ENCODE results near the gene DCLRE1B.

DCLRE1B gene

DNA sequence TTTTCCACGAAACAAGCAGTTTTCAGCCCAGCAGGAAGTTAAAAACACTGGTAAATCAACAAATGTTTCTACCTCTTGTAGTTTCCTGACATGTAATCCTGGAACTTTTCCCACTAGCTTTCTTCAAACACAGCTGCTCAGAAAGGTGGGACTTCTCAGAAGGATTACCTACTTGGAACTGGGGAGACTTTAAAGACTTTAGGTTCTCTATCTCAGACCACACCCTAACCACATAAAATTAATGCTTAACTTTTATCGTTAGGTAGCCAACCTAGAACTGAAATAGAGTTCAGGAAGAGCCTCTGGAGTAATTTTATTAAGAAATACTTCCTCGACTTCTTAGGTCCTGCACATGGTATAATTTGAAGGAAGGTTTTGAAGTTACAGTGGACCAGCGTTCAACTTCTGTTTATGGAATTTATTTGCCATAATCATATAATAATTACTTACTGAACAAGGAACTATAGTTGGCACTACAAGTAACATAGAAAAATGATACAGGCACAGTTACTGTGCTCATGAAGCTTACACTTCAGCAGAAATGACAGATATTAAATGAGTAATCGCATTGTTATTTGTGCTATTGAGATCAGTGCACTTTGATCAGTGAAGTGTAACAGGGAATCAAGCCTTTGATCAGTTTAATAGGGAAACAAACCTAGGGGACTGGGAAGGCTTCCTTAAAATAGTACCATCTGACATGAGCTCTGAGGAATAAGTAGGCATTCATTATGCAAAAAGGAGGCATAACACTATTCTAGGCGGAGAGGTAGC is 17.5 kb upstream of the DCLRE1B start, which contains the start of gene BCL2L15:
TSS of gene BCL2L15 (minus strand) at position 180 of the 774 bp plus-strand sequence. CDS start 206 bp downstream, outside the sequence.
- DNase-seq (ENCODE audit: low read depth), result no peak

DNA sequence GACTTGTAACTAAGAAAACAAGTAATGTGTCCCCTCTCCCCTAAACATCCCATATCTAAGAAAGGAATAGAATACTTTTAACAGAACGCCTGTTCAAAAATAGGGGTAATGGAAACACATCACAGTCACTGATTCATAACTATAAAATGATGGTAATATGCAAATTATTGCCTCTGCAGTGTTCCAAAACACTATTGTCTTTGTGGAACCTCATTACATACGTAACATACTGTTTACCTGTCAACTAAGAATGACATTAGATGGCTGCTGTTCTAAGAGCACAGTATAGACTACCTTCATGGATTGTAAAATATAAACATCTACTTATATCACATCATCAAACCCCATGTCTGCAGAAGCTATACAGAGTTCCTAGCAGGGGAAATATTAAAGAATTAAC is 14.3 kb upstream of the DCLRE1B start:
- DNase-seq (ENCODE audit: low read depth), result no peak

DNA sequence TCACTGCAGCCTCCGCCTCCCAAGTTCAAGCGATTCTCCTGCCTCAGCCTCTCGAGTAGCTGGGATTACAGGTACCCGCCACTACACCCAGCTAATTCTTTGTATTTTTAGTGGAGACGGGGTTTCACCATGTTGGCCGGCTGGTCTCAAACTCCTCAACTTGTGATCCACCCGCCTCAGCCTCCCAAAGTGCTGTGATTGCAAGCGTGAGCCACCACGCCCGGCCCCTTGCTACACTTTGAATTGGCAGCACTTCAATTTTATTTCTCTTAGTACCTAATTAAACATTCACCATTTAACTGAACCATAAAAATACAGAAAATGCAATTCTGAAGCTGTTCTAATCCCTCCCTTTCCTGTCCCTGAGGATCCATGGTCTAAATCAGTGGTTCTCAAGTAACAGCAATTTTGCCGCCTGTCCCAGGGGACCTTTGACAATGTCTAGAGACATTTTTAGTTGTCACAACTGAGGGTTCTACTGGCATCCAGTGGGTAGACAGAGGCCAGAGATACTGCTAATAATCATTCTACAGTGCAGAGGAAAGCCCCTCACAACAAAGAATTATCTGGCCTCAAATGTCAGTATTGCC is 13.4 kb upstream of the DCLRE1B start:
- DNase-seq (ENCODE audit: low read depth), result no peak

DNA sequence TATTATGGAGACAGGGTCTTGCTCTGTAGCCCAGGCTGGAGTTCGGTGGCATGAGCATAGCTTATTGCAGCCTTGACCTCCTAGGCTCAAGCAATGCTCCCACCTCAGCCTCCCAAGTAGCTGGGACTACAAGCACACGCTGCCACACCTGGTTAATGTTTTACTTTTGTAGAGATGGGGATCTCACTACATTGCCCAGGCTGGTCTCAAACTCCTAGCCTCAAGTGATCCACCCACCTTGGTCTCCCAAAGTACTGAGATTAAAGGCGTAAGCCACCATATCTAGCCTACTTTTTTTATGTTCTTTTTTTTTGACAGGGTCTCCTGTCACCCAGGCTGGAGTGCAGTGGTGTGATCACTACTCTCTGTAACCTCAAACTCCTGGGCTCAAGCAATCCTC is 11.9 kb upstream of the DCLRE1B start:
- DNase-seq (ENCODE audit: low read depth), result no peak

DNA sequence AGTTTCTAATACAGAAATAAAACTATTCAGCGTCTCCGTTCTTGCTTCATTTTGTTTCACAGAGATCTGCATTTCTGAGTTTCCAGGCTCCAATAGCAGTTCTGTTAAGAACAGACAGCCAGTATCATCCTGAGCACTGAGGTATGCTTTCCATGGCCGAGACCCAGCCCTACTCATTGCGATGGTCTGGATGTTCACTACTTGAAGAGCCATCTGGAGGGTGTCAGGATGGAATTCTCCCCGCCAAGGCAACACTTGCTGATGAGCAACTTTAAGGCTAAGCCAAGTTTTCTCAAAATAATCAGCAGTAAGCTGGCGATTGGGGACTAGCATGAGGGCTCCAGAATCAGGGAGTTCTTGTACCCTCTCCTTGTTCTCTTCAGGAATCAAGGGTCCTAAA is 10.0 kb upstream of the DCLRE1B start:
- no peak for DNase-seq (ENCODE audit: low read depth)

DNA sequence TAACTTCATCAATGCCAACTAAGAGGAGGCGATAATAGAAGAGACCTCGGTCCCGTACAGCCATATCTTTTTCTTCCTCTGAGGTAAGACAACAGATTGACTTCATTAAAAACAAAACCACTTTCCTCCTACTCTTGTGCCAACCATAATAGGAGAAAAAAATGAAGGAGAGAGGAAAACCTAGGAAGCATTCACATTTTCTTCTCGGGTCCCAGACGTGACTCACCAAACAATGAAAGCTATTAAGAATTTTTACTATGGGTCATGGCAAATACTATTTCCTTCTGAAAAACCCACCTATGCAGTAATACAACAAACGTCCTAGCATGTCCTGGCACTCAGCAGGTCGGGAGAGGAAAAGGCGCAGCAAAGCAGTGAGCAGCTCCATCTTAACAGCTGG is 9.2 kb upstream of the DCLRE1B start:
- no peak for DNase-seq (ENCODE audit: low read depth)

DNA sequence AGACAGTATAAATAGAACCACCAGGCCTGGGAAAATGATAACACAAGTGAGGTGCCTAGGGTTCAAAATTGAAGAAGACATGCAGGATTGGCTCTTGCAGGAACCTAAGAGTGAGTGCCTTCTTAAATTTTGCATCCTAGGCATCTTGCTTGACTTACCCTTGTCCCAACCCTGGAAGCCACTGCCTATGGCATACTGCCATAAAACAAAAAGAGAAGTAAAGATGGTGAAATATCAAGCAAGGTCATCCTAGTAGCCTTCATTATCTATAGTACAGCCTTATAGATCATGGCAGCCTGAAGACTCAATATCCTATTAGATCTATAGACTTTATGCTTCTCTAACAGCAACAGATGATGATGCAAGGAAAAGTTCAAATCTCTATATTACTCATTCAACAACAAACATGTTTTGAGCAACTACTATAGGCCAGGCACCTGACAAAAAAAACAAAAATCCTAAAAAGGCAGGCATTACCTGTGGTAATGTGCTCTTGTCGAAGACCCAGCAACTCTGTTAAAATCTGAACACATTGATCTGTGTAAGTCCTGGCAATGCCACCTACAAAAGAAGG is 6.8 kb upstream of the DCLRE1B start:
- no peak for DNase-seq (ENCODE audit: low read depth)

DNA sequence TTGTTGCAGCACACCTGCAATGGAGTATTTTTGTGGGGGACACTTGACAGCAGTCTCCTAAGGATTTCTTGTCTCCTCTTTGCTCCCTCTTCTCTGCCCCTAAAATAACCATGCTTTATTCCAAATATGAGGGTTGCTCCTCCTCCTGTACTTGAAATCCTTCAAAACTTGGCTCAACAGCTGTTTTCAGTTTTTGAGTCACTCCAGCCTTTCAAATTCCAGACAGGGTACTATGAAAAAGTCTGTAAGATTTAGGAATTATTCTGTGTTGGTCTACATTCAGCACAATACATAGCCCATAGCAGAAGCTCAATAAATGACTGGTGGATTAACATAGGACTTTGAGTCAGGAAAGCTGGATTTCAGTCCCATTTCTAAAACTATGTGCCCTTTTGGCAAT is 6.0 kb upstream of the DCLRE1B start:
- no peak for DNase-seq (ENCODE audit: low read depth)

DNA sequence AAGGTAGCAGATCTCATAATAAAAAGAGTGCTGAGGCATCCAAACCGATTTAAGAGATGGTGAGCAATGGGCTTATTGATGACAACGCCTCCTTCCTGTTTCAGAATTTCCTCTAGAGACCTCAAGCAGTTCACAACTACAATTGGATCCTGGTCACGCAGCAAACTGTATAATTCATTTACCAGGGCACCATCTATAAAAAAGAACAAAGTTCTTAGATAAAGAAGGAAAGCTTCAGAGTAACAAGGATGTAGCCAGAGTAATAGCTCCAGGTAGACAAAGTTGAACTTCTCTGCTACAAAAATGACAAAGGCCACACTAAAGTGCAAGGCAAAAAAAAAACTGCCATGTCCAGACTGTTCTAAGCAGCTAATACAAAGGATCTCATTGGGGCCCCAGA is 3.9 kb upstream of the DCLRE1B start:
- DNase-seq (ENCODE audit: low read depth), result no peak

DNA sequence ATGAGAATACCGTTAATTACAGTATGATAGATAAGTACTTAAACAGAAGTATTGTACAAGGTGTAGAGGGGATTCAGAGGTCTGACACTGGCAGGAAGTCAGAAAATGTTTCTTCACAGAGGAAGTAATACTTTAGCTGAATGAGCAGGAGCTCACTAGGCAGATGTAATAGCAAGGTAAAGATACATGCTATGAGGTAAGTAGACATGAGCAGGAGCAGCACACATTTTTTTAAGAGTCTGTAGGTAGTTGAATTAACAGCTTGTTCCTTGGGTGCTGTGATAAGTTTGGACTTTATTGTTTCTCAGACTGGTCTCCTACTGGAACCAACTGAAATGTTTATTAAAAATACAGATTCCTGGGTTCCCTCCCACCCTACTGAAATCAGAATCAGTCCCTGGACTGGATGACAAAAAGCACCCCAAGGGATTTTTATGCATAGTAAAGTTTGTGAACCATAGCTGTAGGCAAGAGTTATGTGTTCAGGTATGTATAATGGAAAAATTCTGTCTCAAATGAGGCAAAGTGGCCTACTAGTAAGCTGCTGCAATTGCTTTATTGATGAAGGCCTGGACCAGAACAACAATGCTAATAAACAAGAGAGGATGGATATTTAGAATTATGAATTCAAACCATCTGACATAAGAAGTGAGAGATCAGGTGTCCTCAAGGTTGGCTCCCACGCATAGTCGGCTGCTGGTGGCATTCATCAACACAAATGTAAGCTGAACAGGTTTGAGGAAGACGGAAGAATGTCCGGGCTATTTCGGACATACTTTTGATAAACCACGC is 1.4 kb upstream of the DCLRE1B start:
- no peak for DNase-seq (ENCODE audit: low read depth)

DNA sequence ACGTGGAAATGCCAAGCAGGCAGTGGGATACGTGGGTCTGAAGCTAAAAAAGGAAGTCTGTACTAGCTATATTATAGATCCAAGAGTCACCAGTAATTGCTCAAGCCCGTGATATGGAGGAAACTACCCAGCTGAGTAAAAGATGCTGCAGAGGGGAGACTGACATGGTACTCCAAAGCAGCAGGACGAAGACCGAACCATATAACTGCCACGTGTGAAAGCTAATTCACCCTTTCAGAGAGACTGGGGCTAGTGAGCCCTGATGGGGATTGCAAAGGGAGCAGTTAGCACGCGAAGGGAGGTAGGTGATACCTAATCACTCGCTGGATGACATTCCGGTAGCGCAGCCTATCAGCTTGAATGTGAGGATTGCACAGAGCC is 843 bp upstream of the DCLRE1B start:
- no peak for DNase-seq (ENCODE audit: low read depth)

DNA sequence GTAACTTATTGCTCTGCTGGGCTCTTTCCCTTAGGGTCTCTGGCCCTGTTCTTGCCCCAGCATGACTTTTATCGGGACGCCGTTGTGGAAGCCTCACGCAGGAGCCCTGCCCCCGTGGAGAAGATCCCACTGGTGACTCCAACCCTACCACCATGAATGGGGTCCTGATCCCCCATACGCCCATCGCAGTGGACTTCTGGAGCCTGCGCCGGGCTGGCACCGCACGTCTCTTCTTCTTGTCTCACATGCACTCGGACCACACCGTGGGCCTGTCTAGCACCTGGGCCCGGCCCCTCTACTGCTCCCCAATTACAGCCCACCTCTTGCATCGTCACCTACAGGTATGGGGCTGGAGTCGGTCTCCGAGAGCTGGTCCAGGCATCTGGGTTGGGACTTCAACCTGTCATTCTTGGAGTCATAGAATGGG is 322 bp downstream of the DCLRE1B start:
- no peak for DNase-seq (ENCODE audit: low read depth)

DNA sequence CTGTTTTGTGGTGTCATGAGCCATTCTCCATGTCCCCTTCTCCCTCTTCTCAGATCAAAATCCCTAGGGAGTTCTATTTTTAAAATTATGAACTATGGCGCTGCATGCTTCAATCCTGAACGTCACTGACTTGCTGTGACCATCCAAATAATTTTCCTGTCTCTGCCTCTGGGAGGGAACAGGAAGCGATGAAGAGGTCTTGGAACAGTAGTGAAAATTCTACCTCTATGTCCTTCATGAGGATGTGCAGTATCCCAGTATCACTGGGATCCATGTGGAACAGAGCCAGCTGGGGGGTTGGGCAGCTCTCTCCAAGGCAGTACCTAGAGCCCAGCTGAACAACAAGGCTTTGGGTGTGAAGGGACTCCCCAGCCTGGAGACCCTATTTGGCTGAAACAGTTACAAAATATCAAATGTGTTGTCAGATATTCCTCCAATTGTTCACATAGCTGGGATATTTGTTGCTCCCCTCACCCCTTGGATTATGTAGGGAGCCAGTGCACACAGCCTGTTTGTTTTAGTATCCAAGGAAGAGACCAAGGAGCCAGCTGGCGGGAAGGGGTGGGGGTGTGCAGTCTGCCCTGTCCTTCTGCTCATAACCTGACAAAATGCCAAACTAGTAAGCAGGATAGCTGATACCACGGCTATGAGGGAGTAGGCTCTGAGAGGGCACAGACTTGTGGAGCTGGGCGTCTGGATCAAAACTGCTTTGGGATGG is 7.6 kb downstream of the DCLRE1B start:
- no peak for DNase-seq (ENCODE audit: low read depth)

DNA sequence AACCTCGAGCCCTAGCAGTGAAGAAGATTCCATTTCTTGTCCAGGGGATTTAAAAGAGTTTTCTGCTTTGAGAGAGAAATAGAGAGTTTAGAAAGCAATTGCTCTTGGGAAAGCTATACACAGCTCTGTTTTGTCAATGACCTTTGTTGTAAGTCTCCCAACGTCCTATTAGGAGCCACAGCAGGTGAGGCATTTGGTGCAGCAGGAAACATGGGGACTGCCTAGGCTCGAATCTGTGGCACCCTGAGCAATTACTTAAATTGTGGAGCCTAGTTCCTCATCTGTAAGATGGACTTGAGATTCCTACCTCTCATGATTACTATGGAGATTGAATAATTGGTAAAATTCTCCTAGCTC is 8.2 kb downstream of the DCLRE1B start:
- no peak for DNase-seq (ENCODE audit: low read depth)

DNA sequence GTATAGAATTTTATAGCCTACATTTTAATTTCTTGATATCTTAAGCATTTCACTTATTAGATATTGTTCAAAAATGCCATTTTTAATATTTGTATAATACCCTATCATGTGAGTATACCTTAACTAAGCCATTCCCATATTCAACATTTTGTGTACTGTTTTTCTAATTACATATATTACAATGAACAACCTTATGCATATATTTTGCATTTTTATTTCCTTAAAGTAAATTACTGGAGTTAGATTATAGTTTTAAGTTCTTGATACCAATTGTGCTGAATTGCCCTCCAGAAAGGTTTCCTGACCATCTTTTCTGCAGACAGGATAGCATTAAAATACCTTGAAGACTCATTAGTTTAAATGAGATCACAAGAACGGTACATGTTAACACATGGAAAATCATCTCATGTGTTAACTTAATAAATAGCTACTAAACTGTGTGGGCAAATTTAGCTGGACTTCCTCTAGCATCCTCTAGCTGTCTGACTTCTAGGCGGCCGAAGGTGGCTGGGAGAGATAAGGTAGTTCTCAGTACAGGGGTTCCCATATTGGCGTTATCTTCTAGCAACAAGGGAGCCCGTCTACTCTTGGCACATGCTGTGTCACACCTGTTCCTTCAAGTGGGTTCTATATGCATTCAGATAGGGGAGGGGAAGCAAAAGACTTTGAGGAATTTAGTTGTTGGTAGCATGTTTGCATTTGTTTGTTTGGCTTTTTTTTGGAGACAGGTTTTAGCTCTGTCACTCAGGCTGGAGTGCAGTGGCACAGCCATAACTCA is 8.9 kb downstream of the DCLRE1B start:
- no peak for DNase-seq (ENCODE audit: low read depth)

DNA sequence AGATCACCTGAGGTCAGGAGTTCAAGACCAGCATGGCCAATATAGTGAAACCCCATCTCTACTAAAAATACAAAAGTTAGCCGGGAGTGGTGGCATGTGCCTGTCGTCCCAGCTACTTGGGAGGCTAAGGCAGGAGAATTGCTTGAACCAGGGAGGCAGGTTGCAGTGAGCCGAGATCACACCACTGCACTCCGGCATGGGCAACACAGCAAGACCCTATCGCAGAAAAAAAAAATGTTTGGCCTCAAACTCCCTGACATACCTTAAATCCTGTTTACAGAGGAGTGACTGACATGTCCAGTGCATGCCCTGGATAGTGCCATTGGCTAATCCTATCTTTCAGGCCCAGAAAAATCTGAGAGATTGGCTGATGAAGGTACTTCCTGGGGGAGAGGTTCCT is 11.8 kb downstream of the DCLRE1B start:
- DNase-seq (ENCODE audit: low read depth), result no peak

DNA sequence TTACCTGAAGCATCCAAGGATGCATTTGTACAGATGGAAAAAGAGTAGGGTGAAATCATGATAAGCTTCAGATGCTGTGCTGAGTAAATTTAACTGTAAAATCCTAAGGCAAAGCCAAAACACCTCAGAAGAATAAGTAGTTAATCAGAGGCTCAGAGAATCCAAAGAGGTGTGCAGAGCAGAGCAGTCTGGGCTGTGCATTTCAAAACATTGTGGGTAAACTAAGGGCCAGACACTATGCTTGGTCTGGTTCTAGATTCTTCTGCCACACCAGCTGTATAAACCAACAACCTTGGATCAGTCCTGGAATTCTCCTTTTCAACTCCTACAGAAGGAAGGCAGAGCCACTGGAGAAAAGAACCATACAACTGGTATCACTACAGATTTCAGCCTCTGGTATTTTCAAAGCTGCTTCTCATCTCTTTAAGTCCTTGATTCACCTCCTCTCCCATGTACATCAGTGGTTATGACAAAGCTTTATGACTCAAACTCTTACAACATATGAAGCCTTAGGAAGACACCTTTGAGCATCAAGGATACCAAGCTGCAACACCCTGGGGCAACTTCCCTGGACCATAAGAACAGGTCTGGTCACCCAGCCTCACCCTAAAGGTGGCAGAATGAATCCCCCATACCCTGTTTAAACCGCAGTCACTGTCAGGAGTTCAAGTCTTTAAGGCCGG is 12.4 kb downstream of the DCLRE1B start:
- DNase-seq (ENCODE audit: low read depth), result no peak

DNA sequence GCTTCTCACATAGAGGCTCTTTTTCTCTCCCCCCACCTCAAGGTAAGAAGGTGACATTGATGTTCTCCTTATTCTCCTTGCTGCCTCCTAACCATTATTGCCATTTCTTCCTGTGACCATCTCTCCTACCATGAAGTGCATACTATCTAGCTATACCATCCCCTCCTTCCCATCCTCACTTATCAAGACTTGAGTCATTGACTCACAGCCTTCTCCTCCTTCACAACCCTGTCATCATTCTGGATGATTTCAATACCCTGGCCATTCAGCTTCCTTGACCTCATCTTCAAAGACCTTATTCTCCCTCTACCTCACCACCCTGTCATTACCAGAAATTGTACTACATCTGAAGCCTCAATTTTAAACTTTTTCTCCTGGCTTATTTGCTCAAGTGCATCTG is 13.1 kb downstream of the DCLRE1B start:
- no peak for DNase-seq (ENCODE audit: low read depth)

DNA sequence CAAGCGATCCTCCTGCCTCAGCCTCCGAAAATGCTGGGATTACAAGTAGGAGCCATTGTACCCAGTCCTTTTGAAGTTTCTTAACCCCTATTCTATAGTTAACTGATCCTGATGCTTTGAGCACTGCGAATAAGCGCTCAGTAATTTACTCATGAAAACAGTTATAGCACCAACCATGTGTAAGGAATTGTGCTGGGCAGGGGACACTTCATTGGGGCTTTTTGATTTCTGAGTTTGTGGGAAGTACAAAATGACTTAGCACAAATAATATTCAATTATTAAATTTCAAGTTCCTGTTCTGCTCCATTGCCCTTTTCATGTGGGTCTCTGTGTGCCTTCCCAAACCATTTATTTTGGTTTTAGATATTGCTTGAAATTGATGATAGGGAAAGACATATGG is 17.8 kb downstream of the DCLRE1B start:
- no peak for DNase-seq (ENCODE audit: low read depth)

DNA sequence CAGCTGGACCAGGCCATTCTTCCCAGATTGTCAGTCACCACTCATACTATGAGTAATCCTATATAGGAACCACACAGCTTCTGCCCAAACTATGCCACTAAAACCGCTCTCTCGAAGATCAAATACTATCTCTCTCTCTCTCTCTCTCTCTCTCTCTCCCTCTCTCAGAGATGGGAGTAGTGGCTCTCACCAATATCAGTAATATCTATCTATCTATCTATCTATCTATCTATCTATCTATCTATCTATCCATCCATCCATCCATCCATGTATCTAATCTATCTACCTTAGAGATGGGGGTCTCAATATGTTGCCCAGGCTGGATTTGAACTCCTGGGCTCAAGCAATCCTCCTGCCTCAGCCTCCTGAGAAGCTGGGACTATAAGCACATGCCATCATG is 19.3 kb downstream of the DCLRE1B start:
- DNase-seq (ENCODE audit: low read depth), result no peak

Measured in fibroblast of the conjunctiva (primary cell).